ENCODE measurements around the gene MEGF11.

The MEGF11 gene

GRCh38 chr15:66084704-66085103 lies 168.8 kb downstream of the MEGF11 start:
- no peak for DNase-seq

GRCh38 chr15:66080717-66081398 lies 172.7 kb downstream of the MEGF11 start:
- no peak for DNase-seq

GRCh38 chr15:66078929-66079275 lies 174.6 kb downstream of the MEGF11 start:
- no peak for DNase-seq

DNA sequence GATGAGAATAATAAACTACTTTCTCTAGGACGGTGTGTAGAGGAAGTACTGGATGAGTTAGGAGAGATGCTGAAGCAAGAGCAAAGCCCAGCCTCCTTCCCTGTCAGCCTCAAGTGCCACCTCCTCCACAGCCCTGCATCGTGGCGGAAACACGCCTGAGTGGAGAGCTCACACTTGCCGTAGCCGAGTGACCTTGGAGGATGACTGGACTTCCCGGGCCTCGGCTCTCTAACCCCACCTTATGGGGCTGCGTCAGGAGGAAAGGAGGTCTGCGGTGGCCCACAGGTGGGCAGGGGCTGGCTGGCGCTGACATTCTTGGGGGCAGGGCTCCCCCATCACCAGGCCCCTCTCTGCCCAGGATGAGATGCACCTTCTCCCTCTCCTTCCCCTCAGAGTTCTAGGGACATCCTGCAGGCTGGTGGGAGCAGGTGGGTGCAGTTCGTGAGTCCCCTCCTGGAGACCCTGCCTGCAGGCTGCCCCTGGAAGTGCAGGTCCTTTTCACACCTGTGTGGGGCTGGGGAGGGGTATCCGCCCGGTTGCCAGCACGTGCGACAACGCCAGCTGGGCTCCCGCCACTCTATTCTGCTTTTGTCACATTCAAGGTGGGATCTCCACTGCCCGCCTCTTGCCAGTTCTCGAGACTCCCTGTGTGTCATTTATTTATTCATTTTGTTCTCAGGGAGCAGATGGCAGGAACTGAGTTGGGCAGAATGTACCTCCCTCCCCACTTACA lies 175.2 kb downstream of the MEGF11 start:
- DNase-seq = no peak

- DNase-seq = no peak
These were observed 176.3 kb downstream of the MEGF11 start for GRCh38 chr15:66077320-66077663.

GRCh38 chr15:66076591-66077319 lies 176.8 kb downstream of the MEGF11 start:
- no peak for DNase-seq

GRCh38 chr15:66075947-66076346 lies 177.6 kb downstream of the MEGF11 start:
- DNase-seq = no peak

DNA sequence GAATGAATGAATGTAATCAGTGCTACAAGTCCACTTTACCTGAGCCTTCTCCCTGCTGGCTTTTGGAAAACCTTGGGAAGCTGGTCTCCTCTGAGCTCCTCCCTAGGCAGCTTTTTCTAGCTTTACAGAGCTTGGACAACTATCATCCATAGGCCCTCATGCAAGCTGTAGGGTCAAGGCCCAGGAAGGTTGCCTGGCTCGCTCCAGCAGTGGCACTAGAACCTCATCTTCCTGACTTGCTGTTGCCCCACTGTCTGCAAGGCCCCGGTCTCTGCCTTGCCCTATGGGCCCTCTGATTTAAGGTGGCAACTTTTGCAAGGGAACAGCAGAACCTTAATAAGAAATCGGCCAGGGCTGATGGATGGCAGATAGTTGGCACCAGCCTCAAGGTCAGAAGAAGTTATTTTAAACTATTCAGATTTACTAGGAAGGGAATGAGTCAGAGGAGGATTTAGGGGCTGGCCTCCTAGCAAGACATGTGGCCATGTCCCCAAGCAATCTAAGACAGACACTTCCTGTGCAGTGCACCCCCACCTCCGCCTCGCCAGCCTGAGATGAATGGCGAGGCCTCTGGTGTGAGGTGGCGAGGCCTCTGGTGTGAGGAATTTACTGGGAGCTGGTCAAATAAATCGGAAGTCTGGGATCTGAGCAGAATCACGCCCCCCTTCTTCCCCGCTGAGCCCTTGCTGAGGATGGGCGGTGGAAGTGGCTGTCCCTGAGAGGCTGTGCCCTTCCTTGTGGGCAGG lies 180.8 kb downstream of the MEGF11 start:
- DNase-seq = no peak

GRCh38 chr15:66071921-66072295 lies 181.6 kb downstream of the MEGF11 start:
- DNase-seq = no peak

- no peak for DNase-seq
These were observed 182.2 kb downstream of the MEGF11 start for GRCh38 chr15:66071160-66071920.

DNA sequence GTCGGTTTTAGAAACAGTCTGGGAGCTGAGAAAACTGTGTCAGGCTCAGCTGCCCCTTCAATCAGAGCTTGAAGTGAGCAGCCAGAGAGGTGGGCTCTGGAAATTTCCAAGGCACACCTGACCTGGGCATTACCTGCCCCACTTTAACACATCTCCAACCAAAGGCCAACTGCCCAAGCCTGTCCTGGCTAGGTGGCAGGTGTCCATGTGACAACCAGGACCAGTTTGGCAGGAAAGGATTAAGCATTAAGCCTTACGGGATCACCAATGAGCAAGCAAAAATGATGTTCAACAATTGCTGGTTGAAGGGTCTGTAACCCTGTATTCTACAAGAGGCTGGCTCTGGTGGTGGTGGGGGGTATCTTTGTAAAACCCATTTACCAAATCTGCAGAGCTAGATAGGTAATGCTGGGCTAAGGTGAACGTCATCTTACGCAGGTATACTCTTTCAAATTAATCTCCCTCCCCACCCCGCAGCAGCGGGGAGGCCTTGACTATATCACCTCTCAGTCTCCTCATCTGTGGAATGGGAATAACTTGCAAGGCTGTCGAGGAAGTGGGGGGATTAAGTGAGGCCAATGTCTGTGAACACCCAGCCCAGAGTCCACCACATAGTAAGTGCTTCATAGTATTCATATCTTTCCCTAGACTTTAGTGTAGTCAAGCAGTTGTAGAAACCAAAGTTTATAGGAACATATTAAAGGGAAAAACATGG lies 183.2 kb downstream of the MEGF11 start:
- DNase-seq = no peak

GRCh38 chr15:66069751-66070150 lies 183.8 kb downstream of the MEGF11 start:
- no peak for DNase-seq

DNA sequence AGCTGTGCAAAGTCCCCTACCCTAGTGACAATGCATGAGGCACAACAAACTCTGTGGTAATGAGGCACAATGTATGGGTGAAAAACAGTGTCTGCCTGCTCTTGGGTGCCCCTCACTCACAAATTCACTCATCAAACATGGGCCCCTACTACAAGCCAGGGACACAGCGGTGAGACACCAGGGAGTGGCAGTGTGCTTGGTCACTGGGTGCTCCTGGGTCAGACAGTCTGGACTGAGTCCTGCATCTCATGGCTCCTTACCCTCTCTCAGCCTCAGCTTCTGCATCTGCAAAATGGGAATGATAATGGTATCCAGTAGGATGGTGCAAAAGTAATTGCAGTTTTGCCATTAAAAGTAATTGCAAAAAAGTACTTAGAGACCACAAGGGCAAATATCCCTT lies 184.7 kb downstream of the MEGF11 start:
- no peak for DNase-seq

DNA sequence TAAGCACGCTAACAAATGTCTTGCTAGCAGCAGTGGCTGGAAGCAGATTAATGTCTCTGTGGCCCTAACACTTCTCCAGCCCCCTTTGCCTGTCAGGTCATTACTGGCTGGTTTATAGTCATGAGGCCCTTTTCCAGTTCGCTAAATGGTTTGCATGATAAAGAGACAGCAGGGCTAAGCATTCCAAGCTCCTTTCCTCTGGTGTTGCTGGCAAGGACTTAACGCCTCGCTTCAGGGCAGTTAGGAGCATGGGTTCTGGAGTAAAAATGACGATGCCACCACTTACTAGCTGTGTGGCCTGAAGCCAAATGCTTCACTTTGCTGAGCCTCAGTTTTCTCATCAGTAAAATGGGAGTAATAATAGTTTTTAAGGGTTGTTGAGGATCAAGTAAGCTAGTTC lies 185.9 kb downstream of the MEGF11 start:
- no peak for DNase-seq

GRCh38 chr15:66066481-66066880 lies 187.1 kb downstream of the MEGF11 start:
- DNase-seq = no peak

- no peak for DNase-seq
These were observed 187.5 kb downstream of the MEGF11 start for GRCh38 chr15:66066005-66066404.

DNA sequence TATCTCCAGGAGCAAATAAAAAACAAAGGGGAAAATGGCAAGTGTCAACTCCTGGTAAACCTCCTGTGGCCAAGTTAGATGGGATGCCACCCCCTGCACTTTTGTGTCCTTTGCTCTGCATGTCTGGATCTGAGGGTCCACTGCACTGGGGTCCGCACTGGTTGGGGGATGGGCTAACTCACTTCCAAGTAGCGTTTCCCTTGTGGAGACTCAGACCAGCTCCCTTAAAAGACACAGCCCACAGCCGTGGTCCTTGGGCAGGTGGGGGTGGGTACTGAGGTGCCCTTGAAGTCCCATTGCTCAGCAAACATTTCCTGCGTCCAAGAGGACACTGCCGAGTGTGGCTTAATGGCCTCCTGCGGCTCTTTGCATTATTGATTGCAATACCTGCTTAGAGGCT lies 188.2 kb downstream of the MEGF11 start:
- peak; percentile 30 for DNase-seq

- peak; percentile 15 for DNase-seq
These were observed 190.4 kb downstream of the MEGF11 start for GRCh38 chr15:66063147-66063546.

DNA sequence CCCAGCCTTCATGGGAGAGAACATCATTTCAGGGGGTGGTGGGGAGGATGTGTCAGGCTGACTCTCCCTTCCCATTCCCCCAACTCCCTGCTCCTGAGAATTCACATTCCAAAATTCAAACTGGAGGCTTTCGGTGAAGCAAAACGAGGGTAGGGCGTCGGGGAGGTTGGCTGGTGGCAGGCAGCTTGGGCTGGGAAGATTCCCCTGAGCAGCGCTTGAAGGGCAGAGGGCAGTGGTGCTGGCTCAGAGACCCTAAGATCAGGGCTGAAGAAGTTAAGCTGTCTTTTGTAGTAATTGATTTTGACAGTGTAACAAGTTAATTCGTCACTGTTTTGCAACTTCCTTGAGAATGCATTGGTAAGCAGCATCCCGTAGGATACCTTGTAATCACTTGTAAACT lies 196.5 kb downstream of the MEGF11 start:
- DNase-seq = no peak

GRCh38 chr15:66053991-66054390 lies 199.6 kb downstream of the MEGF11 start:
- DNase-seq = no peak

GRCh38 chr15:66051833-66052232 lies 201.7 kb downstream of the MEGF11 start:
- no peak for DNase-seq

- no peak for DNase-seq
These were observed 203.3 kb downstream of the MEGF11 start for GRCh38 chr15:66050264-66050663.

Data from NCI-H146 (cell line).